ENCODE results near the gene PARD3. TPM values are rescaled to one million over a fixed set of nuclear protein-coding genes. Genes with fewer than 3 reads are reported as not detected.
"Not testable (repeated sequence)": the region's sequence is repeated elsewhere in the genome, so short reads cannot be mapped to it uniquely, and the experiment has no call there.

The PARD3 gene
- total RNA-seq, 1 experiment from 2014 or later = 55.3 TPM

DNA sequence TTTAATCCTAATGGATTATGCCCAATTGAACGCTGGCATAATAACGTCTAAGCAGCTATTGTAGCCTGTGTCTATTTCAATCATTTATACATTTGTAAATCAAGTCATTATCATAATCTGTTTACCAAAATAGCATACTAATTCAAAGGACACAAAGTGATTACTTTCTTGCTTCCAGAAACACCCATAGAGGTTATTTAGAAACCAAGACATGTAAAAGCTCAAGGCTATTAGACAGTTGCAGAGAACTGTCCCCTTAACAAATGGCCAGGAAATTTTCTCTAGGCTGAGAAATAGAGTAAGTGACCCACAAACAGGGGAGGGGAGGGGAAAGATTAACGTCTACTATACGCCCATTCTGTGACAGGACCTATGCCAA is 455.7 kb downstream of the PARD3 start:
- DNase-seq (ENCODE audit: low read depth) = no peak

- no peak for DNase-seq (ENCODE audit: low read depth)
Observed at GRCh38 chr10:34358729-34359434, 456.2 kb downstream of the PARD3 start.

GRCh38 chr10:34356463-34356862 is 458.6 kb downstream of the PARD3 start:
- no peak for DNase-seq (ENCODE audit: low read depth)

- DNase-seq (ENCODE audit: low read depth) = not testable (repeated sequence)
Observed at GRCh38 chr10:34353530-34353929, 461.6 kb downstream of the PARD3 start.

DNA sequence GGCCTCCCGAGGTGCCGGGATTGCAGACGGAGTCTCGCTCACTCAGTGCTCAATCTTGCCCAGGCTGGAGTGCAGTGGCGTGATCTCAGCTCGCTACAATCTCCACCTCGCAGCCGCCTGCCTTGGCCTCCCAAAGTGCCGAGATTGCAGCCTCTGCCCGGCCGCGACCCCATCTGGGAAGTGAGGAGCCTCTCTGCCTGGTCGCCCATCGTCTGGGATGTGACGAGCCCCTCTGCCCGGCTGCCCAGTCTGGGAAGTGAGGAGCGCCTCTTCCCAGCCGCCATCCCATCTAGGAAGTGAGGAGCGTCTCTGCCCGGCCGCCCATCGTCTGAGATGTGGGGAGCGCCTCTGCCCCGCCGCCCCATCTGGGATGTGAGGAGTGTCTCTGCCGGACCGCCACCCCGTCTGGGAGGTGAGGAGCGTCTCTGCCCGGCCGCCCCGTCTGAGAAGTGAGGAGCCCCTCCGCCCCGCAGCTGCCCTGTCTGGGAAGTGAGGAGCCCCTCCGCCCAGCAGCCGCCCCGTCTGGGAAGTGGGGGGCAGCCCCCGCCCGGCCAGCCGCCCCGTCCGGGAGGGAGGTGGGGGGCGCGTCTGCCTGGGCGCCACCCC is 462.4 kb downstream of the PARD3 start:
- not testable (repeated sequence) for DNase-seq (ENCODE audit: low read depth)

DNA sequence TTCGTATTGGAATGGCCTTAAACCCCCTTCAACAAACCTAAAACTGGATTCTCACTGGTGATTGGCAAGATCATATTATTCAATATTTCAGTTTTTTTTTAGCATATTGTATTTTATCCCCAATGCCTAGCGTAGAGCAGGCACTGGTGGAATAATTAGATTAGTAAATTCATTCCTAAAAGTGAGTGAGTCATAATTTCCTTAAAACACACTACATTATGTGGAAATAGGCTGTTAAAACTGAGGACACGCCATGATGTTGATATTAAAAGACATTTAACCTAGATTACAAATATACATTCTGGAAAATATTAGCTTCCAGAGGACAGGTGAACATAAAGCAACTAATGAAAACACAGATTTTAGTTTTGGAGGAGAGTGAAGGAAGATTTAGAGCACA is 463.9 kb downstream of the PARD3 start:
- no peak for DNase-seq (ENCODE audit: low read depth)

GRCh38 chr10:34348917-34349485 is 466.1 kb downstream of the PARD3 start:
- DNase-seq (ENCODE audit: low read depth) = no peak

- DNase-seq (ENCODE audit: low read depth) = no peak
Observed at GRCh38 chr10:34348021-34348420, 467.1 kb downstream of the PARD3 start.

- no peak for DNase-seq (ENCODE audit: low read depth)
Observed at GRCh38 chr10:34347131-34347530, 468.0 kb downstream of the PARD3 start.

DNA sequence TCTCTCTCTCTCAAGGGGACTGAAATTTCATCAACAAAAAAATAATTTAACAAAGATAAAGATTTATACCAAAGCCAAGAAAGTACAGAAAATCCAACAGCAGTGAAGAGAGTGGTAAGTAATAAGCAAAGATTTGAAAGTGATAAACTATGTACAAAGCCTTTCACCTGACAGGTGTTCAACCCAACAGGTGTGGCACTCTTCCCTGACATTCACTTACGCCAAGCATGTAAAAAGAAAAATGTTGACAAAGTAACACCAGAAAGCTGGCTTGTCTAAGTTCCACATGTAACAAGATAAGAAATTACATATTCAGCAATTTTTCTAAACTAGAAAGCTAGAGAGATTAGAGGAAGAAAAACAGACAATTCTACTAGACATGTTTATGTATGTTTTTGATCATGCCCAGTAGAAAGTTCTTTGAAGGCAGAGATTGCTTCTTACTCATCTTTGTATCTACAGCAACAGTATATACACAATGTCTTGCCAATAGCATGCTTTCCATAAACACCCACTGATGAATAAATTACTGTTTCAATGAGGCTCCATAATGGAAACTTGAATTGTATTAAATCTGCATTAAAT is 468.5 kb downstream of the PARD3 start:
- no peak for DNase-seq (ENCODE audit: low read depth)

DNA sequence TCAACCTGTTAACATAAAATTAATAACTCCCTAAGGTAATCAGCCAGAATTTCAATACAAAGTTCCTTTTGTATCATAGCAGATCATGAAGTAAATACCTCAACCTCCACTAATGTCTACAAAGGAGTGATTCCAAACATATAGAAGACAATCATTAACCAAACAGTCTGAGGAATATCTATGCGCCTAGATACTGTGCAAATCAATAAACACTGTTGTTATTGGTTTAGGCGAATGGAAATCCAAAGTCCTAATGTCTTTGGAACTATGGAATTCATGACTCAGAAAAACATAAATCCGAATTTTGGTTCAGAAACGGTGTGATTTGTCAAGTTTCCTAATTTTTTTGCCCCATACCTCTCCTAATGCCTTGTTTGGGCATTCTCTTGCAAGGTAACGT is 469.7 kb downstream of the PARD3 start:
- DNase-seq (ENCODE audit: low read depth) = no peak

DNA sequence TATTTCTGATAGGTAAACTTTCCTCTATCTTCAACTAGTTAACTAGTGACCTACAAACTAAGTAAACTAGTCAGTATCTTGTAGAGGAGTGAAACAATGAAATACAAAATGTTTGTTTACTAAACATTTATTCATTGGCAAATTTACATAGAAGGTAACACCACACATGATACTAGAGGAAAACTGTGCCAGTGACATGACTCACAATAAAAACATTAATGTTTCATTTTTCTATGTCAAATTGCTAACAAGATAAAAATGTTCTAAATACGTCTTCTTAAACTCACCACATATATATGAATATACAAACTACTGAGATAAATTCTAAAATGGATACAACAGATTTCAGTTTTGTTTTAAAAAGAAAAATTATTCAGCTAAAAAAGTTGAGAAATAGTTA is 471.3 kb downstream of the PARD3 start:
- no peak for DNase-seq (ENCODE audit: low read depth)

- no peak for DNase-seq (ENCODE audit: low read depth)
Observed at GRCh38 chr10:34341473-34341872, 473.6 kb downstream of the PARD3 start.

DNA sequence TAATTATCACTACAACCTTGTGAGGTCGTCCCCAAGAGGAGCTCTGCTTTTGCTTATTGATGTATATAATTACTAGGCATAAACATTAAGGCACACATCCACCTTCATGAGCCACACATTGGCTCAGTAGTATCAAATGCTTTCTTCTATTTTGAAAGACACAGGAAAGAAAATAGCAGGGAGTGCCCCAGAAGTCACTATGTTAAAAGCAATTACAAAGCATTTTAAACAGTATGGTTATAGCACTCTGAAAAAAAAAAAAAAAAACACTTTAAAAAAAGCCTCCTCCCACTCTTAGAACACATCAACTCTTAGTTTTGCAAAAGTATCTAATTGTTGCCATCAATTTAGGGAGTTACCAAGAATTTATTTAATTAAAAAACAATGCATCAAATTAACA is 474.2 kb downstream of the PARD3 start:
- no peak for DNase-seq (ENCODE audit: low read depth)

GRCh38 chr10:34339816-34340553 is 475.1 kb downstream of the PARD3 start:
- no peak for DNase-seq (ENCODE audit: low read depth)

GRCh38 chr10:34337917-34338316 is 477.2 kb downstream of the PARD3 start:
- DNase-seq (ENCODE audit: low read depth) = no peak

DNA sequence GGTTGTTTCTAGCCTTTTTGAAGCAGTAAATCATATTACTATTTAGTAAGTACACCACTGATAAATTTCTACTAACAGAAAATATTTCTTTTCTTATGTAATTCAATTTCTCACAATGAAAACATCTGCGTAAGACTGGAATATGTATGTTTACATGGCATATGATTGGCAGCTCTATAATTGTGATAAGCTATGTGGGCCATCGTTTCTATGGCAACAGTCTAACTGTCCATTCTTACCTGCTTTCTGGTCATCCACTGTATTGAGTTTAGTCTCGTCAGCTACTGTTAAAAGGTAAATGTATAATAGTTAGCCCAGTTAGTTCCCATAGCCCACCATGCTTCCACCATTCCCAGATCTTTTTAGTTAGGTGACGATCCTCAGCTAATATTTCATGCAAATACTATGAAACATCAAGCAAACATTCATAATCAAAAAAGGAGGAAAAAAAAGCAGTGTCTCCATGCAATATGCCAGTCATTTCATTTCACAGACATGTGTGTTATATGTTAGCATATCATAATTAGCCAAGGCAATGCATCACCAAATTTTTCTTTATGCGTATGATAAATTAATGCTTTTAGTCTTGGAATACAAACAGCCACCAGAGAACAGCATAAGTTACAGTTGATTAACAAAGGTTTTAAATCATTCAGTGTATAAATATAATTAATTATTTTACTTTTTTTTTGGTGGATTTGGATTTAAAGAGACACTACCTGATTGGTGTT is 479.0 kb downstream of the PARD3 start:
- DNase-seq (ENCODE audit: low read depth) = no peak

DNA sequence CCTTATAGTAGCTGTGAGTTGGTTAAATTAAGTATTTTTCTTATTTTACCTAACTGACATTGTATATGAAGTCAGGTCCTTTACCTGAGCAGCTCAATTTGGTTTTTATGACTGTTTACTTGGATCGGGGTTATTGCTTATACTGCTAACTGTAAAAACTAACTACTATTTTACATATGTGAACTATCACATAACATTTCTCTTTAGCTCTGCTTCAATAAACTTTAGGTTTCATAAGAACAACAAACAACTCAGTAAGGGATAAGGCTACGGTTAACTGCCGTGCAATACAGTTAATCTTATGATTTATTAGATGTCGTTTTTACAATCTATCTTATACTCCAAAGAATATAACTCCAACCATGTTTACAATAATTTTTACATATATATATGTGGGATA is 480.2 kb downstream of the PARD3 start:
- DNase-seq (ENCODE audit: low read depth) = no peak

- no peak for DNase-seq (ENCODE audit: low read depth)
Observed at GRCh38 chr10:34333513-34333912, 481.6 kb downstream of the PARD3 start.

GRCh38 chr10:34327184-34327583 is 487.9 kb downstream of the PARD3 start:
- no peak for DNase-seq (ENCODE audit: low read depth)

GRCh38 chr10:34323192-34323591 is 491.9 kb downstream of the PARD3 start:
- DNase-seq (ENCODE audit: low read depth) = peak; percentile 51

All from HT1080 (cell line).